Nephron progenitor cell (in vitro differentiated cells): ENCODE results near the gene CAPRIN2.

ENCODE experiments used
- DNase-seq: peaks from one replicate; pipeline ENCODE4 v3.0.0; 2021
- H3K27ac Mint-ChIP-seq: 2 replicates; pipeline ENCODE4 v1.8.0; 2021; ENCODE audit warnings: mild to moderate bottlenecking, moderate library complexity, mixed read lengths
- H3K27me3 Mint-ChIP-seq: 2 replicates; pipeline ENCODE4 v1.8.0; 2021; ENCODE audit warnings: mild to moderate bottlenecking, low read depth, mixed read lengths; ENCODE audit not compliant: poor library complexity
- H3K36me3 Mint-ChIP-seq: 2 replicates; pipeline ENCODE4 v1.8.0; 2021; ENCODE audit warnings: low read depth, mixed read lengths
- H3K4me1 Mint-ChIP-seq: 2 replicates; pipeline ENCODE4 v1.8.0; 2021; ENCODE audit warnings: mixed read lengths
- H3K4me3 Mint-ChIP-seq: 2 replicates; pipeline ENCODE4 v1.8.0; 2021; ENCODE audit warnings: mild to moderate bottlenecking, moderate library complexity, mixed read lengths
- H3K9me3 Mint-ChIP-seq: 2 replicates; pipeline ENCODE4 v1.8.0; 2021; ENCODE audit warnings: mild to moderate bottlenecking, moderate library complexity, mixed read lengths
- CTCF ChIP-seq: fragments of 200-600 bp; sonication (generic); IDR thresholded peaks from 2 replicates; pipeline ENCODE4 v1.5.0; 2021; ENCODE audit warnings: antibody characterized with exemption

The CAPRIN2 gene

GRCh38 chr12:30698346-30698745 is 56.4 kb downstream of the CAPRIN2 start:
- Mint-ChIP-seq H3K36me3 (no peaks in the 10 kb centered on the region), H3K4me3 (no peak overlapping the region), H3K4me1 (peaks cover 19% of the 10 kb centered on the region), H3K27me3 (no peaks in the 10 kb centered on the region), H3K27ac (no peak overlapping the region), H3K9me3 (no peaks in the 10 kb centered on the region)
- no peak for DNase-seq
- no peak for TF ChIP-seq CTCF

DNA sequence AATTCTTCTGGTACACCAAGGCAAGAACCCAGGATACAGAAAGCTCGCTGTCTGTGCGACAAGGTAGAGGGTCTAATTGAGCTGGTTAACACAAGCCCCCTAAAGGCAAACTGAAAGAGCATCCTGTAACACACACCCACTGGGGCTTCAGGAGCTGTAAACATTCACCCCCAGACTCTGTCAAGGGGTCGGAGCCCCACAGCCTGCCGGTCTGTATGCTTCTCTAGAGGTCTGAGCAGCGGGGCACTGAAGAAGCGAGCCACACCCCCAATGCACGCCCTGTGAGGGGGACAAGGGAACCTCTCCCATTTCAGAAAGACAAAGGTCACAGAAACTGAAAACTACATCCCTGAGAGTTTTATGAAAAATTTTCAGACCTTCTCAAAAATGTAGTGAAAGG is 57.8 kb downstream of the CAPRIN2 start:
- H3K27me3 Mint-ChIP-seq: peaks cover 2% of the 10 kb centered on the region
- no peak overlapping the region for H3K27ac Mint-ChIP-seq
- no peak for TF ChIP-seq CTCF
- H3K4me3 Mint-ChIP-seq: no peak overlapping the region
- peaks cover 5% of the 10 kb centered on the region for H3K36me3 Mint-ChIP-seq
- DNase-seq: no peak
- H3K9me3 Mint-ChIP-seq: no peaks in the 10 kb centered on the region
- H3K4me1 Mint-ChIP-seq: peaks cover 26% of the 10 kb centered on the region

GRCh38 chr12:30696486-30696885 is 58.3 kb downstream of the CAPRIN2 start:
- TF ChIP-seq CTCF: no peak
- H3K4me3 Mint-ChIP-seq: peak overlapping the region; percentile 96

DNA sequence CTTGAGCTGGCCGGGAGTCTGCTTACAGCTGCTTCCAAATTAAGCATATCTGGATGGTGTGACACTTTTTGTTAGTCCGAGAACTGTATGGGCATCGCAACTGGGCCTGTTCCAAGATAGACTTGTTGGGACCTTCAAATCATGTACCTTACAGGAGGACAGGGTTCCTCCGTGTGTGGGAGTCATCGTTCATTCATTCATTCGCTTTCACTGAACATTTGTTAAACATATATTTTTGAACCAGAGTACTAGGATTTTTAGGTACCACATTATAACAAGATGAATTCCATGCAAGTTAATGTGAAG is 58.7 kb downstream of the CAPRIN2 start:
- Mint-ChIP-seq H3K27me3 (peaks cover 2% of the 10 kb centered on the region), H3K4me1 (peaks cover 35% of the 10 kb centered on the region), H3K27ac (peak overlapping the region; percentile 28)

More at GRCh38 chr12:30696486-30696885, 58.3 kb downstream of the CAPRIN2 start:
- Mint-ChIP-seq H3K27ac (no peak overlapping the region), H3K36me3 (peaks cover 5% of the 10 kb centered on the region), H3K27me3 (peaks cover 2% of the 10 kb centered on the region), H3K4me1 (peaks cover 30% of the 10 kb centered on the region), H3K9me3 (no peaks in the 10 kb centered on the region)
- DNase-seq: no peak

GRCh38 chr12:30695199-30696102 is 59.3 kb downstream of the CAPRIN2 start, which contains the start of gene IPO8:
IPO8 (minus strand) TSS chr12:30695869; CDS start chr12:30695647, 222 bp downstream.
- Mint-ChIP-seq H3K4me3 (peak within 1 kb of the TSS; percentile 96), H3K27ac (peak within 1 kb of the TSS; percentile 28), H3K27me3 (peaks cover 2% of the 10 kb centered on the region), H3K36me3 (peaks cover 5% of the 10 kb centered on the region), H3K9me3 (no peaks in the 10 kb centered on the region), H3K4me1 (peaks cover 38% of the 10 kb centered on the region)
- peak; percentile 29 for TF ChIP-seq CTCF
- peak; percentile 87 for DNase-seq

More for the DNA sequence above, 58.7 kb downstream of the CAPRIN2 start:
- peaks cover 5% of the 10 kb centered on the region for H3K36me3 Mint-ChIP-seq
- H3K4me3 Mint-ChIP-seq: peak overlapping the region; percentile 96
- no peak for DNase-seq
- no peaks in the 10 kb centered on the region for H3K9me3 Mint-ChIP-seq
- TF ChIP-seq CTCF: no peak
